ENCODE data around the gene MYO9A. TPM values are rescaled to one million over a fixed set of nuclear protein-coding genes. Genes with fewer than 3 reads are reported as not detected.

The MYO9A gene
- total RNA-seq, 1 experiment from 2014 or later, result 30.1 TPM

DNA sequence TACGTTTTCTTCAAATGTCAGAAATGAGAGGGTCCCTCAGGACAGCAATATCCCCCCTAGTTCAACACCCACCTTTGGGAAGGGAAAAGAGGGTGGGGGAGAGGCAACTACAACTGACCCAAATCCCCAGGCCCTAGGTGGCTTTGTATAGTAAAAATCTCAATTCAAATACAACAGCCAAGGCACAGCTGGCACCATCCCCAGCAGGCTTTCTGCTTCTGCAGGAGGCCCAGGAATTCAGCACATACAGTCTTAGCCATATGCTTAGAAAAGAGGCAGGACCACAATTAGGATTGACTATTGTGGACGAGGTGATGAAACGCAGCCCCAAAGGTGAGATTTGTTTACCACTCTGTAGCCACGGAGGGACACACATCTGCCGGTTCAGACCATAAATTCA lies 291.8 kb downstream of the MYO9A start:
- no peak overlapping the region for H3K4me3 ChIP-seq (ENCODE audit: low read depth, low read length, poor library complexity, severe bottlenecking)
- H3K9me3 ChIP-seq (ENCODE audit: low read depth, low read length, poor library complexity, severe bottlenecking), result peaks cover 3% of the 10 kb centered on the region
- no TSS peak for BruUV-seq (replicated peaks)
- H3K27me3 ChIP-seq (replicated peaks; ENCODE audit: insufficient read depth, low read depth, low read length, poor library complexity), result no peaks in the 10 kb centered on the region
- TF ChIP-seq, protein P1, sequence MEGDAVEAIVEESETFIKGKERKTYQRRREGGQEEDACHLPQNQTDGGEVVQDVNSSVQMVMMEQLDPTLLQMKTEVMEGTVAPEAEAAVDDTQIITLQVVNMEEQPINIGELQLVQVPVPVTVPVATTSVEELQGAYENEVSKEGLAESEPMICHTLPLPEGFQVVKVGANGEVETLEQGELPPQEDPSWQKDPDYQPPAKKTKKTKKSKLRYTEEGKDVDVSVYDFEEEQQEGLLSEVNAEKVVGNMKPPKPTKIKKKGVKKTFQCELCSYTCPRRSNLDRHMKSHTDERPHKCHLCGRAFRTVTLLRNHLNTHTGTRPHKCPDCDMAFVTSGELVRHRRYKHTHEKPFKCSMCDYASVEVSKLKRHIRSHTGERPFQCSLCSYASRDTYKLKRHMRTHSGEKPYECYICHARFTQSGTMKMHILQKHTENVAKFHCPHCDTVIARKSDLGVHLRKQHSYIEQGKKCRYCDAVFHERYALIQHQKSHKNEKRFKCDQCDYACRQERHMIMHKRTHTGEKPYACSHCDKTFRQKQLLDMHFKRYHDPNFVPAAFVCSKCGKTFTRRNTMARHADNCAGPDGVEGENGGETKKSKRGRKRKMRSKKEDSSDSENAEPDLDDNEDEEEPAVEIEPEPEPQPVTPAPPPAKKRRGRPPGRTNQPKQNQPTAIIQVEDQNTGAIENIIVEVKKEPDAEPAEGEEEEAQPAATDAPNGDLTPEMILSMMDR (conservative IDR thresholded peaks at IDR 0.05; ENCODE audit: low read depth, low read length), result no peak
- TF ChIP-seq EZH2 (IDR thresholded peaks at IDR 0.05; ENCODE audit: borderline replicate concordance, low read depth, low read length, poor library complexity, severe bottlenecking), result no peak
- H3K4me1 ChIP-seq (ENCODE audit: insufficient read depth, low read length, poor library complexity, severe bottlenecking), result no peaks in the 10 kb centered on the region
- no peak overlapping the region for H3K27ac ChIP-seq (ENCODE audit: low read depth, low read length, poor library complexity, severe bottlenecking)
- no peaks in the 10 kb centered on the region for H3K36me3 ChIP-seq (ENCODE audit: insufficient read depth, low read length, poor library complexity, severe bottlenecking)
- CTCF ChIA-PET, result no interaction called here
- intact Hi-C loops (cut with micrococcal nuclease; ENCODE audit: unreplicated experiment), result no loop called here
- DNase-seq (ENCODE audit: low spot score), result no peak
- POLR2A ChIA-PET (ENCODE audit: low non-redundant PET), result no interaction called here

DNA sequence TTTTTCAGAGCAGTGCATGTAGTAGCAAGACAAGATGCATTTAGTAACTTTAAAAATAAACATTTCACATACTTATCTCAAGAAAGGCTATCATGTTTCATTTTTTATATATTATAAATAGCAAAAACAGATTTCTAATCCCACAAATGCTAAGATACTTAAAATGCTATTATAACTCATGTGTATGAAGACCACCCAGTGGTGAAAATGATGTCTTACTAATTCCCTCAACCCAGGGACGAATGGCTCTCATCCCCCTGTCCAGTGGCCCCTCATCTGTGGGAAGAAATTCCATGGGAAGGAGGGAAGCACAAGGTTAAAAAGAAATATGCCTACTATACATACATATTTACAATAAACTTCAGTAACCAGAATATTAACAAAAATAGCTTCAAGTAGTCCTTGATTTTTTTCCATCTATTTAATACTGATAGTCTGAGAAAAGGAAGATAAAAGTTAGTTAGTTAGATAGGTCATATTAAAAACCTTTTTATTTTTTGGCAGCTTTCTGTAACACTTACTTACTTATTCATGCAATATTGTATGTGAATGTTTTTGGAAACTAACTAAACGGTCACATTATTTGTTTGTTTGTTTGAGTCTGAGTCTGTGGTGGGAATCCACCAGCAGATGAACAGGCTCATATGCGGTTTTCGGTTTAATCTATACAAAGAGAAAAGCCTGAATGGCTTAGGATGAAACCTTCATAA lies 292.8 kb downstream of the MYO9A start:
- no TSS peak for BruUV-seq (replicated peaks)
- intact Hi-C loops (cut with micrococcal nuclease; ENCODE audit: unreplicated experiment), result no loop called here
- no peak for TF ChIP-seq EZH2 (IDR thresholded peaks at IDR 0.05; ENCODE audit: borderline replicate concordance, low read depth, low read length, poor library complexity, severe bottlenecking)
- TF ChIP-seq, protein P1 (conservative IDR thresholded peaks at IDR 0.05; ENCODE audit: low read depth, low read length), result no peak
- H3K36me3 ChIP-seq (ENCODE audit: insufficient read depth, low read length, poor library complexity, severe bottlenecking), result no peaks in the 10 kb centered on the region
- no peak overlapping the region for H3K27ac ChIP-seq (ENCODE audit: low read depth, low read length, poor library complexity, severe bottlenecking)
- H3K4me3 ChIP-seq (ENCODE audit: low read depth, low read length, poor library complexity, severe bottlenecking), result no peak overlapping the region
- no peak for DNase-seq (ENCODE audit: low spot score)
- POLR2A ChIA-PET (ENCODE audit: low non-redundant PET), result no interaction called here
- CTCF ChIA-PET, result no interaction called here
- no peaks in the 10 kb centered on the region for H3K27me3 ChIP-seq (replicated peaks; ENCODE audit: insufficient read depth, low read depth, low read length, poor library complexity)
- H3K4me1 ChIP-seq (ENCODE audit: insufficient read depth, low read length, poor library complexity, severe bottlenecking), result no peaks in the 10 kb centered on the region
- H3K9me3 ChIP-seq (ENCODE audit: low read depth, low read length, poor library complexity, severe bottlenecking), result peaks cover 3% of the 10 kb centered on the region

DNA sequence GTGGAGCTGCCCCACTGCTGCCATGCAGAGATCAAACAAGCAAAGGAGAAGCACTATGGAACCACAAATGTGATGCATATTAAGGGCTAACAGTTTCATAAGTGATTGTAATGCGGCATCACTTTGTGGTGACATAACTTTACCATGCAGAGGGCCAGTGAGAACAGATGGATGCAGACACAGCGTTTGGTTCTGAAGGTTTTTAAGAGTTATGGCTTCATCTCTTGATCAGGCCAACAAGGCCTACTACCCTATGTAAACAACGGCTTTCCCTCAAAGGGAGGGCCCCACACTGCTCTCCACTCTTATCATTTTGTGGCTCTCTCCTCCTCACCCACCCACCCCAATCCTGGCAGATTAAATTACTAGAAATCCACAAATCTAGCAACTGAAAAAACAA lies 294.1 kb downstream of the MYO9A start:
- CTCF ChIA-PET, result no interaction called here
- no peaks in the 10 kb centered on the region for H3K4me1 ChIP-seq (ENCODE audit: insufficient read depth, low read length, poor library complexity, severe bottlenecking)
- POLR2A ChIA-PET (ENCODE audit: low non-redundant PET), result no interaction called here
- intact Hi-C loops (cut with micrococcal nuclease; ENCODE audit: unreplicated experiment), result no loop called here
- no peaks in the 10 kb centered on the region for H3K36me3 ChIP-seq (ENCODE audit: insufficient read depth, low read length, poor library complexity, severe bottlenecking)
- no peak overlapping the region for H3K4me3 ChIP-seq (ENCODE audit: low read depth, low read length, poor library complexity, severe bottlenecking)
- no peaks in the 10 kb centered on the region for H3K27me3 ChIP-seq (replicated peaks; ENCODE audit: insufficient read depth, low read depth, low read length, poor library complexity)
- peaks cover 3% of the 10 kb centered on the region for H3K9me3 ChIP-seq (ENCODE audit: low read depth, low read length, poor library complexity, severe bottlenecking)
- TF ChIP-seq, protein P1 (conservative IDR thresholded peaks at IDR 0.05; ENCODE audit: low read depth, low read length), result no peak
- H3K27ac ChIP-seq (ENCODE audit: low read depth, low read length, poor library complexity, severe bottlenecking), result no peak overlapping the region
- no peak for DNase-seq (ENCODE audit: low spot score)
- BruUV-seq (replicated peaks), result no TSS peak
